NCI-H345 (cell line): Measurements from ENCODE around the gene UBE2QL1.

Experiments
- DNase-seq: peaks from one replicate; lab custom pipeline; 2025; lab: John Stamatoyannopoulos, UW

The UBE2QL1 gene

DNA sequence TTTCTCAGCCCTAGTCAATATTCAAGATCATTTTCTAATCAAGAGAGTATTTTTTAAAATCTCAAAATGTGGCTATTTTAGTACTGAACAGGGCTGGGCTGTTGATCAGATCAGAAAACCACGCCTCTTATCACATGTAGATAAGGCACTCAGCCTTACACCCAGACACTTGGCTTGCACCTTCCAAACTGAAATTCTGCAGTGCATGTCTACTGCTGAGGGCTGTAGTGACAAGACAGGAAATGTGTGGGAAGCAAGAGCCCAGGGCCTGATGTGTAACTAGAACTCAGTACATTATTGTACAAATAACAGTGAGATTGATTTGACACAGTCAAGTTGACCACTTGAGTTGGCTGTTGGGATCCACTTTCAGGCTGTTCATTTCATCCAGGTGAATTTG lies 48.6 kb downstream of the UBE2QL1 start:
- no peak for DNase-seq

GRCh38 chr5:6498968-6499367 lies 50.3 kb downstream of the UBE2QL1 start:
- DNase-seq: no peak

DNA sequence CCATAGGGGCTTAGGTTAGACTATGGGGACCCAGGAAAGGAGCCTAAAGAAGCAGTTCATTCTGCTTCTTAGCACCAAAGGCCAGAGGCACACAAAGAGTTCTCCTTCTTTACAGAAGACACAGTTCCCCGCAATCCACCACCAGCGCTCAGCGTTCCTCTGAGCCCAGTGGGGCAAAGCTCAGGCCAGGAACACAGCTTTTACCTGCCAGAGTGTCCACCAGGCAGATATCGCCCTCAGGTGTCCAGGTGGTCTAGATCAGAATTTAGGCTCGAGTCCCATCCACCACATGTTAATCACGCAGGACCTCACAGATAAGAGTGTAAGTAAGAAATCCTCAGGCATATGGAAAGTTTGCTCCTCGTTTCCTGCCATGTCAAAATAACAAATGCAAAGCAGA lies 53.0 kb downstream of the UBE2QL1 start:
- DNase-seq: no peak

GRCh38 chr5:6502421-6502820 lies 53.8 kb downstream of the UBE2QL1 start:
- DNase-seq: no peak

GRCh38 chr5:6503342-6503741 lies 54.7 kb downstream of the UBE2QL1 start:
- DNase-seq: no peak

- peak; percentile 54 for DNase-seq
Measured at GRCh38 chr5:6504677-6505415, 56.2 kb downstream of the UBE2QL1 start.

DNA sequence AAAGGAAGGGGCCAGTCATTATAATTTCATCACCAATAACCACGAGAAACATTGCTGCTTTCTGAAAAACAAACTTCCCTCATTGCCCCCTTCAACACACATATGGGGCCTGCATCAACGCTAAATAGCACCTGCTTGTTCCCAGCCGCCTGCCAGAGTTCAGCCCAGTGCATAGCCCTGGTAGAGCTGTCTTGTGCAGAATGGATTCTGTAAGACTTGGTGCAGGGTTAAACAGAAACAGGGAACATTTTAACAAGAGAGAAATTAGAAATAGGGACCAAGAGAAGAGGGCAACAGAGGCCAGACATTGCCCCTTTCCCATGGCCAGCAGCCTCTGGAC lies 56.7 kb downstream of the UBE2QL1 start:
- no peak for DNase-seq

GRCh38 chr5:6505783-6506557 lies 57.3 kb downstream of the UBE2QL1 start:
- no peak for DNase-seq

- DNase-seq: no peak
Measured at GRCh38 chr5:6506611-6507010, 58.0 kb downstream of the UBE2QL1 start.

GRCh38 chr5:6508931-6509330 lies 60.3 kb downstream of the UBE2QL1 start:
- no peak for DNase-seq

DNA sequence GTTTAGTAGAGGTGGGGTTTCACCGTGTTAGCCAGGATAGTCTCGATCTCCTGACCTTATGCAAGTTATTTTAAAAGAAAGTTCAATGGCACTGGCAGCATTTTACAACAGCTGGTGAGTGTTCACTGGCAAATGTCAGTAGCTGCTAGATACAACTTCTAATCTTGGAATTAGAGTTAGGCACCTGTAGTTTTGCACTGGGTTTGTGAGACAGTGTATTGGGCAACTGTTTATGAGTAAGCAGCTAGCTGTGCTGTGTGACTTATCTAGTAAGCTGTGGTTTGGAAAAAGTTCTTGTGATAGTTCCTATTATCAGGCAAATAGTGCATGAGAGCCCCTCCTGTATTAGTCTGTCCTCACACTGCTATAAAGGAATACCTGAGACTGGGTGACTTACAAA lies 61.5 kb downstream of the UBE2QL1 start:
- no peak for DNase-seq

DNA sequence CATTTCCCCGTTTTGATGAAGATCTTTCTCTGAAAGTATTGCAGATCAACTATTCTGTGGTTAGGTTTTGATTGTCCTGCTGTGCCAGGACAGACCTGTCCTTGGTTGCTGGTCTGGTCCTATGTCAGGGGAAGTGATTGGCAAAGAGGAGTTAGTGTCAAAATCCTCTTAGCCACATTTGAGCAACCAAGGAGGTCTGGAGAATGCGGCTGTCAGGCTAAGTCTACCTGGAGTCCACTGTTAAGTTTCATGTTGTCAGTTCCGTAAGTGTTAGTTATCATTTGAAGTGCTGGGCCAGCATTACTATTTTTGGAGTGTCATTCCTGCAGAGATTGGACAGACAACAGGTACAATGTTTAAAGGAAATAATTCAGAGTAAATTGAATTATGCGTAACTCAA lies 62.3 kb downstream of the UBE2QL1 start:
- no peak for DNase-seq

DNA sequence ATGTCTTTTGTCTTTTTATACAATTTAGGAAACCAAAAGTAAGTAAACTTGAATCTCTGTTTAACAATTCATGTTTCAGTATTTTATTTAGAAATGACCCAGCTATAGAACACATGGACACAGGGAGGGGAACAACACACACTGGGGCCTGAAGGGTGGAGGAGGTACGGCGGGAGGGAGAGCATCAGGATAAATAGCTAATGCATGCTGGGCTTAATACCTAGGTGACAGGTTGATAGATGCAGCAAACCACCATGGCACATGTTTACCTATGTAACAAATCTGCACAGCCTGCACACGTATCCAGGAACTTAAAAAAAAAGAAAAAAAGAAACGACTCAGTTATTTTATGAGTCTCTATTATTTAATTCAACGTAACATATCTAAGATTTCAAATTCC lies 67.2 kb downstream of the UBE2QL1 start:
- DNase-seq: peak; percentile 61

DNA sequence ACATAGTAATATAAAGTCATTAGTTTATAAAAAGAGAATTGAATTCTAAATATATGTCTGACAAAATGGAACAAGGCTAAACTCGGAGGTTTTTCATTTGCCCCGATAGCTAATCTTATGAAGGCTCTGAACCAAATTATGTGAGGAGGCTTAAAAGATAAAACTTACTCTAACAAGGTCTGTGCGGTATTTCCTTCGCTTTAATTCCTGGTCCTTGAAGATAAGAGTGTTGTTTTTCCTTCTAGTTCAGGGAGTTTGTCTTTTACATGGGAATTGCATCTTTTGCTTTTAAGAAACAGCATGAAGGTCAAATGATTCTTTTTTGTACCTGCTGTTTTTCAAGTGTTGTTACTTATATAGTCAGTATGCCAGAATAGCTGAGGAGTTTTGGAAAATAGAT lies 68.2 kb downstream of the UBE2QL1 start:
- DNase-seq: no peak

DNA sequence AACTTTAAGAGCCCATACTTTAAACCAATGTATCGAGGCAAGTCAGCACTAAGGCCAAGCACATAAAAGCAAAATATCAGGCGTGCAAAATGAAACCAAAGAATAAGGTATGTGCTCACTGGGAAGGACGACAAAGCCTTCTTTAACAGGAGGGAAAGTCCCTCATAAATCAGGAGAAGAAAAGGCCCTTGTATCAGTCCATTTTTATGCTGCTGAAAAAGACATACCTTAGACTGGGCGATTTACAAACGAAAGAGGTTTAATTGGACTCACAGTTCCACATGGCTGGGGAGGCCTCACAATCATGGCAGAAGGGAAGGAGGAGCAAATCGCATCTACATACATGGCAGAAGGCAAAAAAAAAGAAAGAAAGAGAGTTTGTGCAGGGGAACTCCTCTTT lies 68.9 kb downstream of the UBE2QL1 start:
- DNase-seq: no peak

GRCh38 chr5:6518298-6519057 lies 69.8 kb downstream of the UBE2QL1 start:
- DNase-seq: no peak

DNA sequence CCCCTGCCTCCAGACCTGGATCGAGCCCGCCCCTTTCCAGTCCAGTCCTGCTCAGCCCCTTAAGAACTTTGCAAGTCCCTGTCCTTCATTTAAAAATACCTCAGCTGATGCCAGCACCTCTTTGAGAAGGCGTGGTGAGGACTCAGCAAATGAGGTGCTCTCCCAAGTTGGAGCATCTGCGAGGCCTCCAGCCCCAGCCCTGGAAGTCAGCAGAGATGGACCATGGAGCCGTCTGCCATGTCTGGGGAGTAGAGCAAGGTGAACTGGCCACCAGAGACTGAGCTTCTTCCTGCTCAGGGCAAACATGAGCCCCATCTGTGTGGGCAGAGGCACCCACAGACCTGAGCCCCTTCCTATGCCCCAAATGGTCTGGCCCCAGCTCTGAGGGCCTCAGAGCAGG lies 71.5 kb downstream of the UBE2QL1 start:
- no peak for DNase-seq

DNA sequence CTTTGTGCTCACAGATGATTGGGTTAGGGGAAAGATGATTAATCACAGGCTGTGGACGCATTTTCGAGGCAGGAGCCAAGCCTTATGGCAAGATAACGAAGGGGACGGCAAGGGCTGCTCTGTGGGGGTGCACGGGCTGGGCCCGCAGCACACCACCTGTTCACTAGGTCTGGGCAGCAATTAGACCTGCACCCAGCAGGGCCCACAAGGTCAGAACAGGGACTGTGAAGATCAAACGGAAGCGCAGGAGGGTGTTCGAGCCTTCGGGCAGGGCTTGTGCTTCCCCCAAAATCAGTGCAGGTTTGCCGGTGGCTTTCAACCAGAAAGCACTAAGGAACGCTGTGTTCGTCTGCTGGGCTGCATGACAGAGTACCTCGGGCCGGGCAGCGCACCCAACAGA lies 73.7 kb downstream of the UBE2QL1 start:
- DNase-seq: no peak

DNA sequence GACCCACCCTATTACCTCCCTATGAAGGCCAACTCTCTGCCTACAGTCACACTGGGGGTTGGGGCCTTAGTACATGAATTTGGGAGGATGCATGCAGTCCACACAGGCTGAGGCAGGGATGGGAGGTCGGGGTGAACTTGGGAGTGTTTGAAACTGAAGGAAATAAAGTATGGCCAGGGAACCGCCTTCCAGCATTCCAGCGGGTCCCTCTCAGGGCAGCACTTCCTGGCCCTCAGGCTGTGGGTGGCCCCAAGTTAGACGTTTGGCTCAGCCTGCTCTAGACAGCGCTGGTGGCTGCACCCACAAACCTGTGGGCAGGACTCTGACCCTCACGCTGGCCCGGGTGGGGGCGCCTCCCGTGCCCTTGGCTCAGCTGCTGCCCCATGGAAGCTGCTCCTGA lies 74.3 kb downstream of the UBE2QL1 start:
- no peak for DNase-seq

DNA sequence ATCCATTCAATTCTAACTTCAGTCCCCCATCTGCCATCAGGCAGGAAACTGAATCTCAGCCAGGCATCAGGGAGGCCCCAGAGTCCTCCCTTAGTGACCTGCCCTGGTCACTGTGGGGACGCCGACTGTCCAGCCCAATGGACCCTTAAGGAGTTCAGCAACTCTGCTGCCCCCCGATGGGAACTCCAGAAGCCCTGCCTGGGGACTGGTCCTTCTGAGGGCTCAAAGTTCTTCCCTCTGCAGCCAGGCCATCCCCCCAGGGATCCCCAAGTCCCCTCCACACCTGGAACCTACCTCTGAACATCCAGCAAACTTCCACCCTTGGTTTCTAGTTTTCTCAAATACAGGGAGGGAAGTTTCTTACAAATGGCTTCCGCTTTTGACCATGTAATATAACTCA lies 76.8 kb downstream of the UBE2QL1 start:
- DNase-seq: no peak

DNA sequence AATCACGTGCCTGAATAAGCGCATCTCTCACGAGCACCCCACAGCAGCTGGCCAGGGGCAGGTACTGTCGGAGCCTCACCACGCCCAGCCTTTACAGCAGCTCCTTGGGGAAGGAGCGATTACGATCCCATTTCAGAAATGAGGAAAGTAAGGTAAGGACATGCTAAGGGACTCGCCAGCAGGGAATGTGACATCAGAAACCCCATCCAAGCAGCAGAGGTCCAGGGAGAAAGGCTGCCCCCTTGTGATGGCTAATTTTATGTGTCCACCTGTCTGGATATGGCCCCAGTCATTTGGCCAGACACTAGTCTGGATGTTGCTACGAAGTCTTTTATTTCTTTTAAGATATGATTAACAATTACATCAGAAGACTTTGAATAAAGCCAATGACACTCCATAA lies 77.3 kb downstream of the UBE2QL1 start:
- DNase-seq: no peak

GRCh38 chr5:6527749-6528455 lies 79.2 kb downstream of the UBE2QL1 start:
- DNase-seq: no peak
